ENCODE measurements around the gene UBE2E2.

Gene UBE2E2

GRCh38 chr3:23396746-23397145, 193.6 kb downstream of the UBE2E2 start:
- DNase-seq = no peak

DNA sequence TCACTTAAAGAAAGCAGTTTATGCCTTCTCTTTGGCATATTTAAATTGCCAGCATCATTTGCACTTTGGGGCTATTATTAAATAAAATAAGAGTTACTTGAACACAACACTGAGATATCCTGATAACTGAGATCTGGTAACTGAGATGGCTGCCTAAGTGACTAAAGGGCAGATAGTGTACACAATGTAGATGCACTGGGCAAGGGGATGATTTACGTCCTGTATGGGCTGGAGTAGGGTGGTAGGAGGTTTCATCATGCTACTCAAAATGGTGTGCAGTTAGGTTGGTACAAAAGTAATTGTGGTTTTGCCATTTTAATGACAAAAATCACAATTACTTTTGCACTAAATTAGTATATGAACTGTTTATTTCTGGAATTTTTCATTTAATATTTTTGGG, 196.1 kb downstream of the UBE2E2 start:
- no peak for DNase-seq

DNA sequence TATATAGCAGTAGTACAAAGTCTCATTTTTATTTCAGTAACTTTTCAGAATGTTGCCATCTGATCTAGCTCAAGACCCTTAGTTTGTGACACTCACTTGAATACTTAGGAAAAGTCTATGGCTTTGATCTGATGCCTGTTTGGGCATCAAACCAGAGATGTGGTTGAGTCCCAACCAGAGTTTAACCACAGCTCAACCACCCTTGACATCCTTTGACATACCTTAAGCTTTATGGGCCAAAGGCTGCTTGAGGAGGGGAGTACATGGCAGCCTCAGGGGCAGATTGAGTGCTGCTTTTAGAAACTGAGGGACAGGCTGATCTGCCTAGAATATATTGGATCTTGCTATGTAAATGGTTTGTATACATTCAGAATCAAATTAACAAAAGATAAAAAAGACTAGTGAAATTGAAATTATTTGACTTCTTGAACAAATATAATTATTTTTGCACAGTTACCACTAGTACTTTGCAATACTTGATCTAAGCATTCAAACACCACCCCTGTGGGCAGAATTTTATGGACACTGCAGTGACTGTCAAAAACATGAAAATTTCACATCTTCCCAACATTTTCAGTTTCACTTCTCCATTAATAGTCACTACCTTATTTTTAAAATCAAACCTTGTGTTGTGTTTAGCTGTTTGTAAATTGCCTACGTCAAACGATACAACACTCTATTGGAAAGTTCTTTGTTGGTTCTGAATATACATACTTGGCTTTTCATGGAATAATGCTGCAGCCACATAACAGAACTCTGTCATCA, 199.8 kb downstream of the UBE2E2 start:
- DNase-seq = no peak

DNA sequence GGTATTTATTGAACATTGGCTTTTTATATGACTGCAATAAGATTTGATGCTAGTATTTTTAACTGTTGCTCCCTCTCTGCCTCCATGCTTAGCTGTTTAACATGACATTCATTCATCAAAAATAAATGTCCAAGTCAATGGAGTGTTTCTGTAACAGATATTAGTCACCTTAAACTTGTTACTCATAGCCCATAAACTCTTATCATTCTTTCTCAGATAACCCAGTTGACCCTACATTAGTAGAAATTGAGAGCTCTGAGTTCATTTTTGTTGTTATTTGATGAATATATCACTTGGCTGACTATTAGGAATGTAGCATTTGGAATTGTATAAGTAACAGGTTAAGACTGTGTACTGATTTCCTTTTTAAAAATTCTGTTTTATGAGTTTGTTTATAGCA, 201.1 kb downstream of the UBE2E2 start:
- DNase-seq = no peak

- DNase-seq = no peak
These were observed 202.0 kb downstream of the UBE2E2 start for GRCh38 chr3:23405081-23405480.

DNA sequence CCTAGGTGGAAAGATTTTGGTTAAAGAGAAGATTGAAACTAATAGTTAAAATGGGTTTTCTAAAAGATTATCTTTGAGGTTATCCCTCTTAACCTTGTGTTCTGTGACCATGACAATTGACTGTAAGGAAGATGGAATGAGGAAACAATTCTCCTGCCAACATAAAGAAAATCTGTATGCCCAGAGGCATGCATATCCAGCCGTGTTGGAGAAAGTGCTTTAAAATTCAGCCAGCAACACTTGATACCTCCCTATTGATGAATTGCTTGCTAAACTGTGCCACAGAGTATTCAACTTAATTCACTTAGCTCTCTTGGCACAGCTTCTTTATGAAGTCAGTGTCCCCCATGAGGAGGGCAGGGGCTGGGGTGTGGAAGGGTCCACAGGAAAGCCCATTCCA, 203.5 kb downstream of the UBE2E2 start:
- no peak for DNase-seq

GRCh38 chr3:23418026-23418425, 214.9 kb downstream of the UBE2E2 start:
- no peak for DNase-seq

- DNase-seq = no peak
These were observed 218.8 kb downstream of the UBE2E2 start for GRCh38 chr3:23421811-23422516.

- DNase-seq = no peak
These were observed 219.4 kb downstream of the UBE2E2 start for GRCh38 chr3:23422517-23422851.

DNA sequence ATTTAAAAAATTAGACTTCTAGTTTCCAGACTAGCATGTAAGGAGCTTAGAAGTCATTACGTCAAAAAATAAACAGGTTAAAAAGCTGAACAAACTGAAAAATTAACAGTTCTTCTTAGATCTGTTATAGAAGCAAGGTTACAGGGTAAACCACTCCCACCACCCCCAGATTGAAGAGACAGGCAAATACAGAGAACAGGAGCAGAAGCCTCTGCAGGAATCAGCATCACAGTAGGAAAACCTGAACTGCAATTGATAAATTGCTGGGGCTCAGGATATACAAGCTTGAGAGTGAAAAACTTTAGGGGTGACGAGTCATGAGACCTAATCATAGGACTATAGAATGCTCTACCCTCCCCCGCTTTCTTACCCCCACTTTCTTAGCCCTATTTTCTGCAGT, 222.3 kb downstream of the UBE2E2 start:
- DNase-seq = no peak

GRCh38 chr3:23430781-23431398, 227.8 kb downstream of the UBE2E2 start:
- no peak for DNase-seq

- DNase-seq = no peak
These were observed 228.6 kb downstream of the UBE2E2 start for GRCh38 chr3:23431764-23432163.

- DNase-seq = no peak
These were observed 232.2 kb downstream of the UBE2E2 start for GRCh38 chr3:23435318-23435717.

DNA sequence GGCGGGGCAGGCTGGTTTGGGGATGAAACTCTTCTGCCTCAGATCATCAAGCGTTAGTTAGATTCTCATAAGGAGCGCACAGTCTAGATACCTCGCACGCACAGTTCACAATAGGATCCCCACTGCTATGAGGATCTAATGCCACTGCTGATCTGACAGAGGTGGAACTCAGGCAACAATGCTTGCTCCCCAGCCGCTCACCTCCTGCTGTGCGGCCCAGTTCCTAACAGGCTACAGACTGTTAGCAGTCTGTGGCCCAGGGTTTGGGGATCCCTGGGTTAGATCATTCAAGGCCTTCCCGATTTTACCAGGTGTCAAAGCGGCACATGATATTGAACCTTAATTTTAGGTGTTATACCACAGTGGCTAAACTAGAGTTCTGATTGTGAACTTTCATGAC, 232.8 kb downstream of the UBE2E2 start:
- no peak for DNase-seq

- DNase-seq = no peak
These were observed 234.5 kb downstream of the UBE2E2 start for GRCh38 chr3:23437484-23438145.

GRCh38 chr3:23438657-23439056, 235.5 kb downstream of the UBE2E2 start:
- no peak for DNase-seq

- no peak for DNase-seq
These were observed 236.0 kb downstream of the UBE2E2 start for GRCh38 chr3:23439080-23439479.

GRCh38 chr3:23440416-23441294, 237.5 kb downstream of the UBE2E2 start:
- no peak for DNase-seq

DNA sequence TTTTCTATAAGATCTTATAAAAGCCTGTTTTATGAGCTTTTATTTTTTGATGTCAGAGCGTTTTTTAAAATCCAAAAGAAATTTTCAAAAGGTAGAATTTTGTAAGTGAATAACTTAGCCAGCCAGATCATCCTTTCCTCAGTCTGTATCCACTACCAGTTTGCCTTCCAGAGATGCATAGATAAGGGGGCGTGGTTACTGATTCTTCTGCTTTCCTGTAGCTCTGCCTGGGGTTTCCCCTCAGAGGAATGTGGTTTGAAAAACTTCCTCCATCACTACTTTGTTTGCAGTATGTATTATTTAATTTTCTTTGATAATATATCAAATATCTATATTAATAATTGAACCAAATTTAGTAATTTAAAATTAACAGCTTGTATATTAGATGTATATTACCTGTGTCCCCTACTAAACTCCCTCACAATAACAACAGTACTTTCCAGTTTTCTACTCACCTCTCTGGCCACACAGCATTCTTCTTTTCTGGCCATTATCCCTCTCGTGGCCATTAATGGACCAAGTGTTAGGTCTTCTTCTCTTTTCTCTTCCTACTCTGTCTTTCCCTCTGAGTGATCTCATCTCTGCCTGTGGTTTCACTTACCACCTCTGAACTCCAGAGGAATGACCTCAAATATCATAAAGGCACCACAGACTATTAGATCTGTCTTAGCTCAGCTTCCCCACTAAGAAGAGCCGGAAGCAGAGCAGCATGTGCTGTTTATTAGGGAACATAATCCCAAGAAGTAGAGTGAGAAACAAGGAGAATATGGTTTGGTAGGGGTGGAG, 239.7 kb downstream of the UBE2E2 start:
- no peak for DNase-seq

- no peak for DNase-seq
These were observed 241.3 kb downstream of the UBE2E2 start for GRCh38 chr3:23444386-23444785.

DNA sequence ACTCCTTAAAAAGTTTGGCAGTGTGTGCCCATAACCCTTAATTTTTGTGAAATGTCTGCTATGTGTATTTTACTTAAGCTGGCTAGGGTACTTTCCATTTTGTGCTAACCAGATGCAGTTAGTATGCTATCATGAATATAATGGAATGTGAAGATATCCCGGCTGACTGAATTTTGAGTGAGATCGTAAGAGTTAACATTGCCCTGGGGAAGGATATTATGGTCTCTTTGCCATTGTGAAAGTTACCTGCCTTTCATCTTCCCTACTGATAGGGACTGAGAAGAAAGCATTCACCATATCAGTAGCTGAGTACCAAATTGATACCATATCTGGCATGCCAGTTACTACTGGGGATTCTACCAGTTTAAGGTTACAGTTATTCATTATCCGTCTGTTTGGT, 243.2 kb downstream of the UBE2E2 start:
- DNase-seq = no peak

DNA sequence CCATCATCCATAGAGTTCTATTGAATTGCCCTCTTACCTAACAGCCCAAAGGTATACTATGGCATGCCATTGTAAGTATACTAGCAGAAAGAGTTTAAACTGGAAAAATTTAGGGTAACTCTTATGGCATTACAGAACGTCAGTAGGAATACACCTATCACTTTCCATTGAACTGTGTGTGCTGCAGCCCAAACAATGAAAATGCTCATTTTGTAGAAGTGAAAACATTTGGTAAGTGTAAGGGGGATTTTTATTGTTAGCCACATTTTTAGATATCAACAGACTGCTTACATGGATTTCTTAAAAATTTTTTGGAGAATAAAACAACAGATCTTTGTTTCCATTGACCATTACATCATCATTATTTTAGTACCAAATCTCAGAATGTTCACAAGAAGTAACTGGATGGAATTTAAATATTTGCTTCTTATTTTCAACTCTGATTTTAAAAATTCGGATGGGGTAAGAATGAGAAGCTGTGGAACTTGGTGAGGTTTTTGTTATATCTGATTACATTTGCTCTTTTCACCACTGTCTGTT, 245.9 kb downstream of the UBE2E2 start:
- no peak for DNase-seq
